HL-60/S4 treated with retinoic acid at 250 ng/mL for 4 days and 3 days (cell line): ENCODE results near the gene TRIM29.

Source experiments
- in situ Hi-C: fragments of 300-500 bp; cut with MboI; formaldehyde crosslinking; loops from 2 replicates; pipeline ENCODE4 v1.7.0; 2022; ENCODE audit warnings: low sequenced_read_pairs

TRIM29 gene

GRCh38 chr11:120102864-120103122 is 35.1 kb downstream of the TRIM29 start:
- in situ Hi-C loops, result loop anchor here (25.0 kb wide), 1 partner anchor 615 kb away; no protein-coding TSS in a partner anchor

DNA sequence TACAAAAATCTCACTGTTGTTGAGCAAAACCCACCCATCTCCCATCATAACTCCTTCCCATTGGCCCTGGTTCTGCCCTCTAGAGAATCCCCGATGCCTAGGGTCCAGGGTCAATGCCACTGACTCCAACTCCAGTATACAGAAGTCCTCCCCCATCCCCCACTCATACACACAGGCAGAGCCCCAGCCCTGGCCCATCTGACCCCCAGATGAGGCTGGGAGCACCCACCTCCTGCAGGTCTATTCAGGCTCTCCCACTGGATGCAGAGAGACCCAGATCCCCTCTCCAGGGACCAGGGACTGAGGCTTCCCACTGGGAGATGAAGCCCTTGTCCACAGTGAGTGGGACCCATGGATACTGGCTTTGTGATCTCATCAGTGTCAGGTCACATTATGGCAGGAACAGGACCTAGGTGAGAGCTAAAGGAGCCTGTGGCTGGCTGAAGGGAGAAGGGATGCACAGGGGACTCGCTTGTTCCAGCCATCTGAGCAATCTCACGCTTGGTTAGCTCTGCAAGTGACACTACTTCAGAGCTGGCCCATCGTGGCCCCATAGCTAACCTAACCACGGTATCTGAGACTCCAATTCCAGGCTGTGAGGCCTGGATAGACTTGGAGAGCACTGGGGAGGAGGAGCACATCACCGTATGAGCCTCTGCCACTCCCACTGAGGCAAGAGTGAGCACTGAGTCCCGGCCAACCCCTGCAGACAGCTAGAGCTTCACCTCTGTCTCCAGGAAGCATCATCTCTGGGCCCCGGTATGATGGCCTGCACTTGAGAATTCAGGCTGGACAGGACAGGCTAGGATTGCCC is 35.7 kb downstream of the TRIM29 start:
- in situ Hi-C loops, result loop anchor here (25.0 kb wide), 1 partner anchor 615 kb away; no protein-coding TSS in a partner anchor

DNA sequence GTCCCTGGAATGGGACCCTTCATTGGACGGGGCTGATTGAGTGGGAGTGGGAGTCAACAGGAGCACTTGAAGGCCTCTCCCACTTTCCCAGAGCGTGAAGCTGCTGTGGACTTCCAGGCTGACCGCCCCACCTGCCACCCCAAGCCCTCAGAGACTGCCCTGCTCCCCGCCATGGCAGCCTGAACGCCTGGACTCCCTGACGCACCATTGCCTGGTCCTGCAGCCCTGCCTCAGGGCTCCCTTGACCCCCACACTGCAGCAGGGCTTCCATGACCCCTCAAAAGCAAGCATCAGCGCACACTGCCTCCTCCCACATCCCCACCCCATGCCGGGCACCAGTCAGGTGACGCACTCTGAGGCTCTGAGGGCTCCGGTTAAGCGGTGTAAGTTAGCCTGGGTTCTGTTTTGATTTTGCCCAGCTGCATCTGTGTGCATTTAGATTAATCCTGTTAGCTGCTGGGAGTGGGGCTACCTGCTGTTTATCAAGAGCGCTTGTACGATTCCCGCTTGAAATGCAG is 39.4 kb downstream of the TRIM29 start:
- in situ Hi-C loops, result loop anchor here (25.0 kb wide), 1 partner anchor 436 kb away; no protein-coding TSS in a partner anchor

GRCh38 chr11:120097721-120098385 is 40.1 kb downstream of the TRIM29 start:
- in situ Hi-C loops, result loop anchor here (25.0 kb wide), 1 partner anchor 436 kb away; no protein-coding TSS in a partner anchor

DNA sequence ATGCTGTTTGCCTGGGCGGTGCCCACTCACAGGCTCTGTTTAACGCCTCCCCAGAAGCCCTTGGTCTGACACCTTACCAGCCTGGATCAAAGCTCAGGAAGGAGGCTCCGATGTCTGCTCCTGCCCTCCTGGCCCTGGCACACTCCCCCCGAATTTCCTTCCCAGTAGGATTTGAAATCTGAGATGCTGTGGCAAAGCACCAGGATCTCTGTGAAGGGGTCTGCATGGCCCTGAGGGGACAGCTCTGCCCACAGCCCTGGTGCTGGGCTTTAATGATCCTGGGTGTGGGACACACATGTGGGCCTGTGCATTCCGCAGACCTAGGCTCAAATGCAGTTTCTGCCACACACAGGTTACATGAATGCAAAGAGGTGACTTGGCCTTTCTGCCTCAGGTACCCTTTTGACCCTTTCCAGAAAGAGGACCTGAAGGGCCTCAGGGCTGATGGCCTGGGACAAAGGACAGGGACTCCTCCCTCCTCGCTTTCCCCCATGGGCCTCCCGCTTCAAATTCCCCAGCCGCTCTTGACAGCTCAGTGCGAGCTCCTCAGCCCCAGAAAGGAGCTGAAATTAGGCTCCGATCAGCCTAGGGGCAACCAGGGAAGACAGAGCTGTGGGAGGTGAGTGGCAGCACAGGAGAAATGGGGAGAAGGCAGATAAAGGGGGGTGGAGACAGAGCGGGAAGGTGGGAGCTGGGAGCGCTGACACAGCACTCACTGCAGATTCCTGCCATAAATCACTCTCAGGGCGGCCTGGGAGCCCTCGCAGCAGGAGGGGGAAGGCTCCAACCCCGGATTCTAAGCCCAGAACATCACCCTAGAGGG is 41.3 kb downstream of the TRIM29 start:
- in situ Hi-C loops, result loop anchor here (25.0 kb wide), 1 partner anchor 434 kb away; no protein-coding TSS in a partner anchor

DNA sequence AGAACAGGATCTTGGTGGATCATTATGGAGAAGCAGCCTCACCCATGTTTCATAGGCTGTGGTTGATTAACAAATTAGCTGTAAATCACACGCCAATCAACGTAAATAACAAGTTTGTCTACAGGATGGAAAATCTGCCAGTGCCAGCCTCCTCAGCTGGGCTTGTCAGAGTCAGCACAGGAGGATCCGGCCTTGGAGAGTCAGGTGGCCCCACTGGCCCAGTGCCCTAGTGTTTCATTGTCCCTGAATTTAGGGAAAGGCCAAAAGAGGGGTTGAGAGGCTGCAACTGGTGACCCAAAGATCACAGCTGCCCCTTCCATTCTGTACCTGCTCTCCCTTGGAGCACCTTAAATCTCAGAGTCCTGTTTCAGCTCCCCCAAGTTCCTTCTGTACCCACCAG is 42.4 kb downstream of the TRIM29 start:
- in situ Hi-C loops, result loop anchor here (25.0 kb wide), 1 partner anchor 433 kb away; no protein-coding TSS in a partner anchor

- in situ Hi-C loops, result loop anchor here (25.0 kb wide), 1 partner anchor 429 kb away; no protein-coding TSS in a partner anchor
Observed at GRCh38 chr11:120091701-120092100, 46.2 kb downstream of the TRIM29 start.

- in situ Hi-C loops, result loop anchor here (25.0 kb wide), 1 partner anchor 429 kb away; no protein-coding TSS in a partner anchor
Observed at GRCh38 chr11:120091121-120091520, 46.8 kb downstream of the TRIM29 start.

DNA sequence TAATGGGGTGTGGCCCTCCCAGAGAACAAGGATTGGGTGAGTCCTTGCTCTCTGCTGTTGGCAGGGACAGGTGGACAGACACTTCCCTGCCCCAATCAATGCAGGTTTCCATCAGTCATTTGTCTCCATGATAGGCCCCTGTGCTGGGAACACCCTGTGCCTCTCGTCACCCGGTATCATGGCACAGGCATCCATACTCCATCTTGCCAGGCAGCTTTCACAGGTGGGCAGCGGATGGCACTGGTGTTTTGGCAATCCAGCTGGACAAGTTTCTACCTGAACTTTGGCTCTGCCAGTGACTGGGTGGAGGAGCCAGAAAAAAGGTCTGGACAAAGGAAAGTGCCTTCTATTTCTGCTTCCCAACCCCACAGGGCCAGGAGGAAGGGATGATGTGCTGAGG is 47.5 kb downstream of the TRIM29 start:
- in situ Hi-C loops, result loop anchor here (25.0 kb wide), 1 partner anchor 428 kb away; no protein-coding TSS in a partner anchor

DNA sequence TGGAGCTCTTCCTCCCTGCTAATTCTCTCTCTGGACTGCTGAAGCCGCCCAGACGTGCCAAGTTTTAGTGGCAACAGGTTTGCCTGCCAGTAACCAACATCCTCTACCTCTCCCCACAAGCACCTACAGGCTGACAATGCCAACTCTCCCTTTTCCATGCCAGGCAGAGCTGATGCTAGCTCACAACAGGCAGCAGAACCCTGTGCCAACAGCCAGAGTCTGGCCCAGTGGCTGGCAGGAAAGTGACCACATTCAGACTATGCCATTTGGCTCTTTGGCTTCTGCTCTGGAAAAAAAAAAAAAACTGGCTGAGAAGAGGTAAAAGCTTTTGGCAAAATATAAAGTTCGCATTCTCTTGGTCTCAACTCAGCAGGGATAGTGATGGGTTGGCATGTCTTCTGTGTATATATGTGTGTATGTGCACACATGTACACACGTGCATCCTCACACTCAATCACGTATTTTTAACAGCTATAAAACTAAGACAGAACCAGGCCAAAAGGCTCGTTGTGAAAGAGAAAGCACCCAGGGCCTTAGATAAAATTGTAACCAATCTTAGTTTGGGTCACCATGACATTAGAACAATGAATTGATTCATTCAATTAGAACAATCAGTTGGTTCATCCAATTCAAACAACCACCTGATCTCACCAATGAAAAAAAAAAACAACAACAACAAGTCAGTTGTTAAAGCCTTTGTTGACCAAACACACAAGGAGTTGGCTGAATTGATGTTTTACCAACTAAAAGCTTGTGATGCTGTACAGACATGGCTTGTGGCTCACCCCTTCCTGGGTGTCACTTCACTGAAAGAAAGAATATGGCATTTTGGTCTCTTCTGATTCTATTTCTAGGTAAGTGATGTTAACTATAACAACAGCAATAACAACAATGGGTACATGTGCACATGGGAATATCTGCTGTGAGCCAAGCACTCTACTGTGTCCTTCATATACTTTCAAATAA is 48.6 kb downstream of the TRIM29 start:
- in situ Hi-C loops, result loop anchor here (25.0 kb wide), 1 partner anchor 427 kb away; no protein-coding TSS in a partner anchor

DNA sequence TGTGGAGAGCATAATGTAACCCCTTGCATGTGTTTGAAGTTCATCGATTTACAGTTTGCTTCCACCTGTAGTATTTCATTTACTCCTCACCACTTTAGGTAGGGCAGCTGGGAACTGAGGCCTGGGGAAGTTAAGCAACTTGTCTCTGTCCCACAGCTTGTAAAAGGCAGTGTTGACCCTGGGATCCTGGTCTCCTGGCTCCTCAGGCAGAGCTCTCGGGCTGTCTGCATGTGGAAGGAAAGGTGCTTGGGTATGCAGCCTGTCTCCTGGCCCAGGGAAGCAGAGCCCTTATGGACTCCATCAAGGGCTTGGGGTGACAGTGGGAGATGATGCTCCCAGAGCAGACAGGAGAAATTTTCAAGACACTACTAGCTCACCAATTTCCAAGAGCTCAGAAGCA is 49.9 kb downstream of the TRIM29 start:
- in situ Hi-C loops, result loop anchor here (25.0 kb wide), 1 partner anchor 426 kb away; no protein-coding TSS in a partner anchor

DNA sequence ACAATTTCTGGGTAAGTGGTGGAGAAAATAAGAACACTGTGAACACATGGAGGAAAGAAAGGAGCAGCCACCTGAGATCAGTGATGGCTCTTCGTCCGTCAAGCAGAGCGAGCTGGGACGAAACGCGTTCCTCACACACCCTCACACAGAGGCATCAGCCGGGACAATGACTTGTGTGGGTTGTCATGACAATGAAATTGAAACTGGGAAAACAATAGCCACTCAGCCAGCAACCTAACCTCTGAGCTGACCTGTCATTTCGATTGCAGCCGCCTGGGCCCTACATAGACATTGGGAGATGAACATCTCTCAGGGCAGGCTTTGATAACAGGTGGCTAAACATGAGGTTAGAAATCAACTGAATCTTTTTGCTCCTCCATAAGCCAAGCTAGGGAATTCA is 51.3 kb downstream of the TRIM29 start:
- in situ Hi-C loops, result loop anchor here (25.0 kb wide), 1 partner anchor 424 kb away; no protein-coding TSS in a partner anchor

DNA sequence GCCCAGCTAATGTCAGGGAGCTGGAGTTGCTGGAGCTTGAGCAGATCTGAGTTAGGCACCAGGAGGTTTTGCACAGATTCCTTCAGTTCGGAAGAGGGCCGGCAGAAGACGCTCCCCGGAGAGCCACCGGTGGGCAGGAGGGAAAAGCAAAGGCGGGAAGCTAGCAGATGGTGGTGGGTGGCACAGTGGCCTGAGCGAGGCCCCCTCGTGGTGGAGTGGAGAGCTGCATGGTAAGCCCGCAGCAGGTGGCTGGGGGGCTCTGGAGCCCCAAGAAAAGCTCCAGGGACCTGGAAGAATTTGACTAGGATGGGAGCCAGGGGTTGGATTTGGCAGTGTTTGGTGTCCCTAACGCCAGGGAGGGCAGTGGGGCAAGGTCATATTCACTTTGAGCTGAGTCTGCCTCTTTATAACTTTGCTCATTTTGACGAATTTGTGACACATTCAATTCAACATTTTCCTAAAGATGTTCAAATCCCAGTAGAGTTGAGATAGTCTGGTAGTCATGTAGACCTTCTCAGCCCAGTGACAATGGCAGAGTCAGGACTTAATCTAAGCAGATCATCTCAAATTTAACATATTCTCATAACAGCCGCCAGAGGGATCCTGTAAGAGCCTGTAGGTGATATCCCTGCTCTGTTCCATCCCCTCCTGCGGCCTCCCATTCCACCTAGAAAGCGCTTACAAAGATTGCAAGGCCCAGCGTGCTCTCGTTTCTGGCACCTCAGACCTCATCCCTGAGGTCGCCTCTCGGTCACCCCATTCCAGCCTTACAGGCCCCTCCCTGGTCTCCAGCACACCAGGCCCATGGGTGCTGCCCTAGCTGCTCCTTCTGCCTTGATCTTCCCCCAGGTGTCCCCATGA is 57.9 kb downstream of the TRIM29 start:
- in situ Hi-C loops, result loop anchor here (25.0 kb wide), 1 partner anchor 418 kb away; no protein-coding TSS in a partner anchor

GRCh38 chr11:120078397-120078796 is 59.5 kb downstream of the TRIM29 start:
- in situ Hi-C loops, result loop anchor here (25.0 kb wide), 1 partner anchor 416 kb away; no protein-coding TSS in a partner anchor

DNA sequence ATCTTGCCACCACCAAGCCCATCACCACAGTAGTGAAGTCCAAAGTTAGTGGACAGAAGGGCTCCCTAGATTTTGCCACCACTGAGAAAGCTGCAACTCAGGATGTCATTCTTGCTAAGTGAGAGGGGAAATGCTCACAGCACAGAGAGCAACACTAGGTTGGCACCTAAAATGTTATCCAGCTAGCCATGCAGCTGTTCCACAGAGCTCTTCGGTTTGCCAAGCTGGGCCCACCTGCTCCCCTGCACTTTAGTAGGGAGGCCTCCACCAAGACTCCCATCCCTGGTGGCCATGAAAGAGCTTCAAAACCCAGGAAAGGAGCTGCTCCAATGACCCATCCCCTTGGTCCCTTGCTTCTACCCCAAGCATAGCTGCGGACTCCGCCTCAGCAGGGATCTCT is 63.8 kb downstream of the TRIM29 start:
- in situ Hi-C loops, result no loop called here

GRCh38 chr11:120073196-120073595 is 64.7 kb downstream of the TRIM29 start:
- in situ Hi-C loops, result no loop called here

DNA sequence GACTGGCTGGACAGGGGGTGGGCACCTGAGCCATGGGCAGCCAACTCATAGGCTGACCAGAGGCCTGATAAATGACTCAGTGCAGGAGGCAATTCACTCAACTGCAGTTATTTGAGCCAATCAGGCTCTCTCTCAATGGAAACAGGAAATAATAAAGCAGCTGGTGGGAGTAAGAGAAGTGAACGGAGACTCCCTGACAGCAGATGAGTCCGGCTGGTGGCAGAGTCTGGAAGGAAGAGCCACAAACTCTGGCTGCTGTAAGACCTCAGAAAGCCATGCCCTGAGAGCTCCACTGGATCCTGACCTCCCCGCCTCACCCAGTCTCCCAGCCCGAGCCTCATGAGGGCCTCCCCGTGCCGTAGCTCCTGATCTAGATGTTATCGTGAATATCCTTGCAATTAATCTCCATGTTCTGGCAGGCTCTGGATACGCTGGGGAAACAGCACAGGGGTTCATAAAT is 69.8 kb downstream of the TRIM29 start:
- in situ Hi-C loops, result no loop called here

GRCh38 chr11:120067438-120068113 is 70.3 kb downstream of the TRIM29 start:
- in situ Hi-C loops, result no loop called here
